Trophoblast cell (in vitro differentiated cells and primary cell): Measurements from ENCODE around the gene CCDC63. TPM values are rescaled to one million over a fixed set of nuclear protein-coding genes. Genes with fewer than 3 reads are reported as not detected.

Source experiments
- DNase-seq, 2 donors: peaks; one replicate each; pipeline ENCODE4 v3.0.0-alpha.2; 2016
- H2AFZ ChIP-seq: 2 replicates; pipeline ENCODE4 v1.6.1; 2013; ENCODE audit warnings: low read length, moderate library complexity, mild to moderate bottlenecking; ENCODE audit not compliant: insufficient read depth, poor library complexity
- H2AK5ac ChIP-seq: 2 replicates; pipeline ENCODE4 v1.6.1; 2013; ENCODE audit warnings: mild to moderate bottlenecking, low read length
- H2BK120ac ChIP-seq: 2 replicates; pipeline ENCODE4 v1.6.1; 2013; ENCODE audit warnings: low read length, mild to moderate bottlenecking, moderate library complexity; ENCODE audit not compliant: insufficient read depth, poor library complexity
- H2BK12ac ChIP-seq: 2 replicates; pipeline ENCODE4 v1.6.1; 2013; ENCODE audit warnings: mild to moderate bottlenecking, low read length, moderate library complexity
- H2BK5ac ChIP-seq: 2 replicates; pipeline ENCODE4 v1.6.1; 2013; ENCODE audit warnings: low read length, low read depth, moderate library complexity, mild to moderate bottlenecking; ENCODE audit not compliant: poor library complexity
- H3K14ac ChIP-seq: 2 replicates; pipeline ENCODE4 v1.6.1; 2013; ENCODE audit warnings: mild to moderate bottlenecking, low read length
- H3K18ac ChIP-seq: 2 replicates; pipeline ENCODE4 v1.6.1; 2013; ENCODE audit warnings: mild to moderate bottlenecking, low read length
- H3K23ac ChIP-seq: 2 replicates; pipeline ENCODE4 v1.6.1; 2013; ENCODE audit warnings: low read length
- H3K27ac ChIP-seq: 2 replicates; pipeline ENCODE4 v1.5.1; 2013; ENCODE audit warnings: low read depth, mild to moderate bottlenecking, inconsistent platforms, low read length, moderate library complexity
- H3K27me3 ChIP-seq: 2 replicates; pipeline ENCODE4 v1.6.1; 2013; ENCODE audit warnings: inconsistent platforms, mild to moderate bottlenecking, low read length, moderate library complexity; ENCODE audit not compliant: insufficient read depth
- H3K36me3 ChIP-seq, 2 experiments: 1 replicate in 1 of 2; 2 replicates in 1 of 2; pipeline ENCODE4 v1.6.1; 2013; ENCODE audit warnings: low read length in 2 of 2, mild to moderate bottlenecking in 2 of 2, moderate library complexity in 1 of 2; ENCODE audit not compliant: insufficient read depth in 2 of 2, control insufficient read depth in 1 of 2
- H3K4ac ChIP-seq: 2 replicates; pipeline ENCODE4 v1.6.1; 2013; ENCODE audit warnings: low read depth, mild to moderate bottlenecking, low read length, moderate library complexity
- H3K4me1 ChIP-seq, 2 experiments: 1 replicate in 1 of 2; 2 replicates in 1 of 2; pipeline ENCODE4 v1.6.1; 2013; ENCODE audit warnings: low read length in 2 of 2, mild to moderate bottlenecking in 2 of 2, moderate library complexity in 1 of 2; ENCODE audit not compliant: insufficient read depth in 2 of 2, control insufficient read depth in 1 of 2
- H3K4me2 ChIP-seq: 2 replicates; pipeline ENCODE4 v1.6.1; 2013; ENCODE audit warnings: inconsistent platforms, mild to moderate bottlenecking, low read length, moderate library complexity
- H3K4me3 ChIP-seq: 2 replicates; pipeline ENCODE4 v1.5.1; 2013; ENCODE audit warnings: mild to moderate bottlenecking, low read depth, low read length, inconsistent platforms
- H3K79me1 ChIP-seq: one replicate; pipeline ENCODE4 v1.6.1; 2013; ENCODE audit warnings: low read length
- H3K79me2 ChIP-seq: 2 replicates; pipeline ENCODE4 v1.6.1; 2013; ENCODE audit warnings: low read length, mild to moderate bottlenecking; ENCODE audit not compliant: control insufficient read depth, insufficient read depth, poor library complexity
- H3K9ac ChIP-seq: 2 replicates; pipeline ENCODE4 v1.6.1; 2013; ENCODE audit warnings: mild to moderate bottlenecking, low read length
- H3K9me3 ChIP-seq: 2 replicates; pipeline ENCODE4 v1.6.1; 2013; ENCODE audit warnings: low read depth, mild to moderate bottlenecking, control low read depth, inconsistent platforms, low read length; ENCODE audit not compliant: insufficient read depth
- H4K12ac ChIP-seq: 2 replicates; pipeline ENCODE4 v1.6.1; 2013; ENCODE audit warnings: low read depth, mild to moderate bottlenecking, low read length, moderate library complexity
- H4K8ac ChIP-seq: 2 replicates; pipeline ENCODE4 v1.6.1; 2013; ENCODE audit warnings: low read depth, mild to moderate bottlenecking, low read length, moderate library complexity
- H4K91ac ChIP-seq: one replicate; pipeline ENCODE4 v1.6.1; 2013; ENCODE audit warnings: low read depth, mild to moderate bottlenecking, low read length, moderate library complexity
- WGBS: extraction: QIAGEN DNeasy Blood & Tissue Kit; methylation state at CpG from one replicate; pipeline ENCODE4 v1.1.7; 2013; ENCODE audit warnings: missing lambda C conversion rate; ENCODE audit not compliant: insufficient read length, insufficient coverage; ENCODE audit errors: extremely low coverage; 5-methylcytosine and 5-hydroxymethylcytosine counted together
- polyA plus RNA-seq: library from polyadenylated mRNA; stranded (reverse); fragments of 200-250 nt; gene quantifications from 2 replicates; pipeline ENCODE4 v1.2.3, GENCODE V29; 2013

Gene CCDC63
- polyA plus RNA-seq: 0.04 and 0.07 TPM in 2 replicates

DNA sequence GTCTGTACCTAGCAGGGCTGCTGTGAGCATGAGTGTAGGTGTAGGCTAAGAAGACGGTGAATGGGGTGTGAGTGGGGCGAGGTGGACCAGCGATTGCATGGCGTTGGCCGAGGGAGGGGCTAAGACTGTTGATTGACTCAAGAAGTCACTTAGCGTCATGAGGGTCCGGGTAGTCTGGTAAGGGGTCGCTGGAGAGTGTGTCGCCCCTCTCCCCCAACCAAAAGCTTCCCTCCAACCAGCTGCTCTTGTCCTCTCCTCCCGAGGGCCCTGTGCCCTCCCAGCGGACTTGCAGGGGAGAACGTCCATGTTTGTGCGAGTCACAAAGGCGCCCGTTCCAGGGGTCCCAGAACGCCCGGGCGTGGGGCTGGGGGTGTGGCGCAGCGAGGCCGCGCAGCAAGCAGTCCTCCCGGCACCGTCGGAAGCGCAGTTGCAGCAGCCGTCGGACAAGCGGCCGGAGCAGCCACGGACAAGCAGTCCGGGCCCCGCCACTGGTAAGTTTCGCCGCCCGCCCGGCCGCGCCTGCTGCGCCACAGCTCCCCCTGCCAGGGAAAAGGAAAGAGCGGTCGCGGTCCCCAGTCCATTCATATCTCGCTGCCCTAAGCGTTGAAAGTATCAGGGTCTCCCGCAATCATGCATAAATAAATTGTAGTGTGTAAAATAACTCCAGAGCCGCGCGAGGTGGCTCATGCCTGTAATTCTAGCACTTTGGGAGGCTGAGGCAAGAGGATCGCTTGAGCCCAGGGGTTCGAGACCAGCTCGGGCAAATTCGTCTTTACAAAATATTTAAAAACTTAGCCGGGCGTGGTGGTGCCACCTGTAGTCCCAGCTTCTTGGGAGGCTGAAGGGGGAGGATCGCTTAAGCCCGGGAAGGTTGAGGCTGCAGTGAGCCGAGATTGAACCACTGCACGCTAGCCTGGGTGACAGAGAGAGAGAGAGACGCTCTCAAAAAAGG is at the start of gene CCDC63:
TSS of gene CCDC63 (plus strand) at position 373 of the 952 bp plus-strand sequence. CDS start 5,968 bp downstream, outside the sequence.
- Histone ChIP-seq H3K27ac (no peak within 1 kb of the TSS), H2BK120ac (no peak within 1 kb of the TSS), H4K12ac (peak within 1 kb of the TSS; percentile 14), H3K23ac (no peak within 1 kb of the TSS), H3K79me2 (no peaks in the 10 kb centered on the region), H2BK12ac (no peak within 1 kb of the TSS), H3K9me3 (peaks cover 4% of the 10 kb centered on the region), H3K14ac (peak within 1 kb of the TSS; percentile 21), H3K18ac (no peak within 1 kb of the TSS), H3K4me1 (peaks cover 0 to 3% of the 10 kb centered on the region in 2 experiments), H3K4ac (no peak within 1 kb of the TSS), H3K79me1 (no peaks in the 10 kb centered on the region), H3K36me3 (no peaks in the 10 kb centered on the region), H2BK5ac (no peak within 1 kb of the TSS), H3K4me3 (peak within 1 kb of the TSS; percentile 63), H3K27me3 (no peaks in the 10 kb centered on the region), H4K91ac (no peak within 1 kb of the TSS), H3K9ac (peak within 1 kb of the TSS; percentile 50), H2AFZ (peak within 1 kb of the TSS; percentile 40), H2AK5ac (no peak within 1 kb of the TSS), H4K8ac (peak within 1 kb of the TSS; percentile 17), H3K4me2 (peak within 1 kb of the TSS; percentile 69)
- peak; percentile 17 to 54 for DNase-seq
- WGBS: no CpG with 5 or more reads among the region's 60 CpGs

DNA sequence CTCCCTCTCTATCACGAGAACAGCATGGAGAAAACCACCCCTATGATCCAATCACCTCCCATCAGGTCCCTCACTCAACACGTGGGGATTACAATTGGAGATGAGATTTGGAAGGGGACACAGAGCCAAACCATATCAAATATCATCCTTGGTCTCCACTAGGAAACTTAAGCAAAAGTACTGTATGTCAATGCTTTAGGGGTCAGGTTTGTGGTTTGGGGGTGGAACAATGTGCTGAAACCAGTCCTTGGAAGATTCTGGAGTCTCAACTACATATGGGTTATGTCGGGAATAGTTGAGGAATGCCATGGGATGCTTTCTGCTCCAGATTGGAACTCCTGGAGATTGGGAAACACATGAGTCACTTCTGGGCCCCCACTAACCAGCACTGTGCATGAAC is 48.3 kb upstream of the CCDC63 start:
- no peak for DNase-seq
- Histone ChIP-seq H3K27me3 (no peaks in the 10 kb centered on the region), H4K91ac (no peak overlapping the region), H3K18ac (no peak overlapping the region), H3K4me3 (no peak overlapping the region), H2BK120ac (no peak overlapping the region), H3K4me2 (no peak overlapping the region), H2BK12ac (no peak overlapping the region), H3K36me3 (no peaks in the 10 kb centered on the region), H3K79me1 (no peaks in the 10 kb centered on the region), H2AK5ac (no peak overlapping the region), H3K4me1 (no peaks in the 10 kb centered on the region), H4K12ac (no peak overlapping the region), H3K9me3 (peaks cover 6% of the 10 kb centered on the region), H3K14ac (no peak overlapping the region), H2AFZ (no peak overlapping the region), H2BK5ac (no peak overlapping the region), H3K79me2 (no peaks in the 10 kb centered on the region), H4K8ac (no peak overlapping the region), H3K23ac (no peak overlapping the region), H3K9ac (no peak overlapping the region), H3K4ac (no peak overlapping the region), H3K27ac (no peak overlapping the region)
- no CpG with 5 or more reads among the region's 3 CpGs for WGBS

DNA sequence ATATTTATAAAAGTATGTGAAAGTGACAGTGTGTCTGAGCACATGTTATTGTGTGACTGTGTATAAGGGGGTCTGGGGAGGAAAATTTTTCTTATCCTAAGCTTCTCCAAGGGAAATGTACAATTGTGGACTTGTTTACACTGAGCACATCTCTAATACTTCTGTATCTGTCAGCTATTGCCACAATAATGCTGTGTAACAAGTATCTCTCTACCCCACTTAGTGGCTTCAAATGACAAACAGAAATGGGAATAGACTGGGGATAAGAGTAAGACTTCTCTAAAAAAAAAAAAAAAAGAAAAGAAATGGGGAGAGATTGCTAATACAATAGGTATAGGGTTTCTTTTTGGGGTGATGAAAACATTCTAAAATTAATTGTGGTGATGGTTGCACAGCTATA is 44.3 kb upstream of the CCDC63 start:
- H4K8ac ChIP-seq: no peak overlapping the region
- no peak for DNase-seq
- H3K9me3 ChIP-seq: peaks cover 5% of the 10 kb centered on the region
- no peak overlapping the region for H2BK12ac ChIP-seq
- H3K18ac ChIP-seq: no peak overlapping the region
- no peak overlapping the region for H3K4me2 ChIP-seq
- no peak overlapping the region for H4K91ac ChIP-seq
- H2AK5ac ChIP-seq: no peak overlapping the region
- H3K14ac ChIP-seq: no peak overlapping the region
- H4K12ac ChIP-seq: no peak overlapping the region
- no peaks in the 10 kb centered on the region for H3K4me1 ChIP-seq
- no peak overlapping the region for H3K9ac ChIP-seq
- H2BK5ac ChIP-seq: no peak overlapping the region
- H3K23ac ChIP-seq: no peak overlapping the region
- H3K79me2 ChIP-seq: no peaks in the 10 kb centered on the region
- H2BK120ac ChIP-seq: no peak overlapping the region
- no peak overlapping the region for H3K4me3 ChIP-seq
- H3K27ac ChIP-seq: no peak overlapping the region
- no peak overlapping the region for H2AFZ ChIP-seq
- no peak overlapping the region for H3K4ac ChIP-seq
- H3K36me3 ChIP-seq: no peaks in the 10 kb centered on the region
- H3K27me3 ChIP-seq: no peaks in the 10 kb centered on the region
- H3K79me1 ChIP-seq: no peaks in the 10 kb centered on the region

DNA sequence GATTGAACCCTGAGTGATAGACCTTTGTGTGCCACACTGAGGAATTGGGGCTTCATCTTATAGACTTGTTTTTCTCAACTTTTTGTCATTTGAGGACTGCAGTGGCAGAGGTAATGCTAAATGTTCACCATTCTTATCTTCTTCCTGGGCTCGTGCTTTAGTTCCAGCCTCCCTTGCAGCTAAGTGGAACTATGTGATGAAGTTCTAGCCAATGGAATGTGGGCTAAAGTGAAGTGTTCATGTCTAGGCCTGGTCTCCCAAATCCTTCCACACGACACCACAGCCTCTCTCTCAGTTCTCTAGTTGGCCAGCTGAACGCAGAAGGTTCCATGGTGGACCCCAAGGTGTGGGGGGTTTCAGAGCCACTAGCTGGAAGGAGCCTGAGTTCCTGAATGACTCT is 42.4 kb upstream of the CCDC63 start:
- no peak overlapping the region for H3K18ac ChIP-seq
- no peak overlapping the region for H2BK5ac ChIP-seq
- no peak overlapping the region for H3K4me3 ChIP-seq
- no peaks in the 10 kb centered on the region for H3K36me3 ChIP-seq
- no peak overlapping the region for H3K4ac ChIP-seq
- no CpG with 5 or more reads among the region's 3 CpGs for WGBS
- no peaks in the 10 kb centered on the region for H3K79me1 ChIP-seq
- H3K27ac ChIP-seq: no peak overlapping the region
- no peak overlapping the region for H2BK120ac ChIP-seq
- H4K8ac ChIP-seq: no peak overlapping the region
- H3K27me3 ChIP-seq: no peaks in the 10 kb centered on the region
- no peak overlapping the region for H2BK12ac ChIP-seq
- no peak overlapping the region for H3K4me2 ChIP-seq
- H4K91ac ChIP-seq: no peak overlapping the region
- no peaks in the 10 kb centered on the region for H3K4me1 ChIP-seq
- H3K14ac ChIP-seq: no peak overlapping the region
- no peak overlapping the region for H4K12ac ChIP-seq
- H3K79me2 ChIP-seq: no peaks in the 10 kb centered on the region
- no peak overlapping the region for H2AK5ac ChIP-seq
- H3K9me3 ChIP-seq: peaks cover 5% of the 10 kb centered on the region
- no peak for DNase-seq
- H2AFZ ChIP-seq: no peak overlapping the region
- no peak overlapping the region for H3K23ac ChIP-seq
- no peak overlapping the region for H3K9ac ChIP-seq
